ENCODE results near the gene NTN5.
A peak's percentile ranks its signal among the peaks of the same experiment; 100 is the strongest.
"Not testable (repeated sequence)": the region's sequence is repeated elsewhere in the genome, so short reads cannot be mapped to it uniquely, and the experiment has no call there.

NTN5 gene

GRCh38 chr19:48689449-48689848 lies 16.6 kb upstream of the NTN5 start:
- no peak overlapping the region for H3K27ac ChIP-seq
- TF ChIP-seq CTCF (IDR thresholded peaks at IDR 0.05): no peak
- no peak for TF ChIP-seq ZFX (IDR thresholded peaks at IDR 0.05; ENCODE audit: borderline replicate concordance)

- H3K27ac ChIP-seq: no peak overlapping the region
- TF ChIP-seq CTCF (IDR thresholded peaks at IDR 0.05): no peak
- no peak for TF ChIP-seq ZFX (IDR thresholded peaks at IDR 0.05; ENCODE audit: borderline replicate concordance)
Observed at GRCh38 chr19:48687776-48688175, 15.0 kb upstream of the NTN5 start.

GRCh38 chr19:48686637-48687036 lies 13.8 kb upstream of the NTN5 start:
- H3K27ac ChIP-seq: not testable (repeated sequence)

- no peak overlapping the region for H3K27ac ChIP-seq
- no peak for TF ChIP-seq CTCF (IDR thresholded peaks at IDR 0.05)
- TF ChIP-seq ZFX (IDR thresholded peaks at IDR 0.05; ENCODE audit: borderline replicate concordance): no peak
Observed at GRCh38 chr19:48686088-48686487, 13.3 kb upstream of the NTN5 start.

DNA sequence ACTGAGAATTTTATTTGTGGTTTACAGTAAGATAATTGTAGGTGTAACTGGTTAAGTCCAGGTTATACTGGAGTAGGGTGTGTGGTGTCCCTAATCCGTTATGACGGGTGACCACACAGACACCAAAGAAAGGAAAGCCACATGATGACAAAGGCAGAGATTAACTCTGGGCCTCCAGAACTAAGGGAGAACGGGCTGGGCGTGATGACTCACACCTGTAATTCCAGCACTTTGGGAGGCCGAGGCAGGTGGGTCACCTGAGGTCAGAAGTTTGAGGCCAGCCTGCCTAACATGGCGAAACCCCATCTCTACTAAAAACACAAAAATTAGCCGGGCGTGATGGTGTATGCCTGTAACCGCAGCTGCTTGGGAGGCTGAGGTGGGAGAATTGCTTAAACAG lies 12.8 kb upstream of the NTN5 start:
- no peak for TF ChIP-seq CTCF (IDR thresholded peaks at IDR 0.05)
- no peak for TF ChIP-seq ZFX (IDR thresholded peaks at IDR 0.05; ENCODE audit: borderline replicate concordance)

DNA sequence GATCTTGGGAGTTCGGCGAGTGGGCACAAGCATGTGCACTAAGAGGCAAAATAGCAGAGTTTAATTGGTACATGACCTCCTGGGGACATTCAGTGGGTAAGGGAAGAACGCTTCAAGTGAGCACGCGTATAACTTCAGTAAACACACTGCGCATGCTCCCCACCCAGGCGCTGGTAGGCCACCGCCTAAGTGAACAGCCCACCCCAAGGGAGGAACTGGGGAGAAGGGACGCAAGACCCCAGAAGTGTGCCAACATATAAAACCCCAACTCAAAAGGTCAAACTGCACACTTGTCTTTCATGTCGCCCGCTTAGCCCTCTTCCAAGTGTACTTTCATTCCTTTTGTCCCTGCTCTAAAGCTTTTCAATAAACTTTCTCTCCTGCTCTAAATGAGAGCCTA lies 10.5 kb upstream of the NTN5 start:
- TF ChIP-seq ZFX (IDR thresholded peaks at IDR 0.05; ENCODE audit: borderline replicate concordance) (no peak), CTCF (IDR thresholded peaks at IDR 0.05) (no peak)
- H3K27ac ChIP-seq: peak overlapping the region; percentile 64

More for the DNA sequence above, 12.8 kb upstream of the NTN5 start:
- H3K27ac ChIP-seq: no peak overlapping the region

DNA sequence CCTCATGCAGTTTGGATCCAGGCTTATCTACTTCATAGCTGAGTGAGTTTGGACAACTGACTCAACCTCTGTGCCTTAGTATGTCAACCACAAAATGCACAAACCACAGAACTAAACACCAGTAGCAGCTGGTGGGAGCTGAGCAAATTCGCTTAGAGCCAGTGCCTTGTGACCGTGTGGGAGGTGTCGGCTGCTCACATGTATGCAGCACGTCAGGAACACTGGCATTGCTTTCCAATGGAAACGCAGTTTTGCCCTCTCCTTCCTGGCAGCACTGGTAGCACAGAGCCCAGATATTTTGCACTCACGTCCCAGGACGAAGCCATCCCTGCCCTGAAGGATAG lies 8.3 kb upstream of the NTN5 start:
- TF ChIP-seq ZFX (IDR thresholded peaks at IDR 0.05; ENCODE audit: borderline replicate concordance) (no peak), CTCF (IDR thresholded peaks at IDR 0.05) (no peak)
- no peak overlapping the region for H3K27ac ChIP-seq

DNA sequence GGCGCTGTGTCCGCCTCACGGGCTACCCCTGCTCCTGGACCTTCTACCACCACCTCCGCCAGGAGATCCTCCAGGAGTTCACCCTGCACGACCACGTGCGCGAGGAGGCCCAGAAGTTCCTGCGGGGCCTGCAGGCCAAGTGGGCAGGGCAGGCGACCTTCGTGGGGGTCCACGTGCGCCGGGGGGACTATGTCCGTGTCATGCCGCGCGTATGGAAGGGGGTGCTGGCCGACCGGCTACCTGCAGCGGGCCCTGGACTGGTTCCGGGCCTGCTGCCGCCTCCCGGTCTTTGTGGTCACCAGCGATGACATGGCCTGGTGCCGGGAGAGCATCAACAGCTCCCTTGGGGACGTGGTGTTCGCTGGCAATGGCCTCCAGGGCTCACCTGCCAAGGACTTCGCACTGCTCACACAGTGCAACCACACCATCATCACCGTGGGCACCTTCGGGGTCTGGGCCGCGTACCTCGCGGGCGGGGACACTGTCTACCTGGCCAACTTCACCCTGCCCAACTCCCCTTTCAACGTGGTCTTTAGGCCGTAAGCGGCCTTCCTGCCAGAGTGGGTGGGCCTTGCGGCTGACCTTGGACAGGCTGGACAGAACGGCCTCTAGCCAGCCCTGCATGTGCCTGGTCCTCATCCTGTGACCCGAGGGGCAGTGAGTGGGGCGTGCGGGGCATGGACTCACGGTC lies 7.8 kb upstream of the NTN5 start:
- TF ChIP-seq CTCF (IDR thresholded peaks at IDR 0.05) (no peak), ZFX (IDR thresholded peaks at IDR 0.05; ENCODE audit: borderline replicate concordance) (no peak)
- H3K27ac ChIP-seq: no peak overlapping the region

DNA sequence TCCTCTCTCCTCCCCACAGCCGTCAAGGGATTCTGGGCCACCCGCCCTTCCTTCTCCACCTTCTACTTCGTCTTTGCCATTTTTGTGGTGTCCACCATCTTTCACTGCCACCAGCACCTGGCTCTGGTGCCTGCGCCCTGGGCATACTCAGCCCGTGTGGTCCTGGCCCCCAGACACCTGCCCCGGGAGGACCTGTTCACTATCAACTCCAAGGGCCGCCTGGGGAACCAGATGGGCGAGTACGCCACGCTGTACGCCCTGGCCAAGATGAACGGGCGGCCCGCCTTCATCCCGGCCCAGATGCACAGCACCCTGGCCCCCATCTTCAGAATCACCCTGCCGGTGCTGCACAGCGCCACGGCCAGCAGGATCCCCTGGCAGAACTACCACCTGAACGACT lies 7.2 kb upstream of the NTN5 start:
- not testable (repeated sequence) for H3K27ac ChIP-seq
